ENCODE results near the gene TRPM2.

TRPM2 gene

DNA sequence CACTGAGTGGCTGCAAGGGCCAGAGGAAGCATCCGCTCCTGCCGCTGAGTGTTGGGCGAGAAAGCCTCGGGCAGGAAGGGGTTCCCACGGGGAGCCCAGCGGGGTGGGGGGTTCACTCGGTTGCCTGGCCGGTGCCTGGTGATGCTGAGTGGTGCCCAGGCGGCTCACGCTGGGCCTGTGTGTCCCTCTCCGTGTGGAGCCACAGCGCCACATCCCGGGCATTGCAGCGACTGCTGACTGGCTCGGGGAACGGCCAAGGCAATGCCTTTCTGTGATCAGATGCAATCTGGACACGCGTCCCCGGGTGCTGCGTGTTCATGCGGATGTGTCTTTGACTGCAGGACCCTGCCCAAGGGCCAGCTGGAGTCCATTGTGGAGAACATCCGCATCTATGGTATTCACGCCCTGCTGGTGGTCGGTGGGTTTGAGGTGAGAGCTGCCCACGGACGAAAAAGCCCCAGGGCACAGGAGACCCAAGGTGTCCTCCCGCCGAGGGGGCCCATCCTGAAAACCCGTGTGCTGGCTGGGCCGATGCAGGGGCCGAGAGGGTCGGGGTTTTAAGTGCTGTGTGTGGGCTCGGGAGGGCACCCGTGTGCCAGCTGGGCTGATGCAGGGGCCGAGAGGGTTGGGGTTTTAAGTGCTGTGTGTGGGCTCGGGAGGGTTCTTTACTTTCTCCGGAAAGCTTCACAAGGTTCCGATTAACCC is 30.6 kb upstream of the TRPM2 start:
- no peak for DNase-seq (ENCODE audit: low read depth in 2 of 2)

DNA sequence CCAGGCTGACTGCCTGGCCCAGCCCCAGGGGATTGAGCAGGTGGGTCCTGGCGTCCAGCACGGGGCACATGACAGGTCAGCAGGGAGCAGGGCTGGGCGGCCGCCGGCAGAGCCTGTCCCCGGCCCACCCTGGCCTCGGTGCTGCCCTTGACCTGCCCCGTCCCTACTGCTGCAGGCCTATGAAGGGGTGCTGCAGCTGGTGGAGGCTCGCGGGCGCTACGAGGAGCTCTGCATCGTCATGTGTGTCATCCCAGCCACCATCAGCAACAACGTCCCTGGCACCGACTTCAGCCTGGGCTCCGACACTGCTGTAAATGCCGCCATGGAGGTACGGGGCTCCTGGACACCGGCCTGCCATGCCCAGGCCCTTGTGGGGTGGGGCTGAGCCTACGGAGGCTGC is 29.8 kb upstream of the TRPM2 start:
- DNase-seq (ENCODE audit: low read depth in 2 of 2) = no peak

DNA sequence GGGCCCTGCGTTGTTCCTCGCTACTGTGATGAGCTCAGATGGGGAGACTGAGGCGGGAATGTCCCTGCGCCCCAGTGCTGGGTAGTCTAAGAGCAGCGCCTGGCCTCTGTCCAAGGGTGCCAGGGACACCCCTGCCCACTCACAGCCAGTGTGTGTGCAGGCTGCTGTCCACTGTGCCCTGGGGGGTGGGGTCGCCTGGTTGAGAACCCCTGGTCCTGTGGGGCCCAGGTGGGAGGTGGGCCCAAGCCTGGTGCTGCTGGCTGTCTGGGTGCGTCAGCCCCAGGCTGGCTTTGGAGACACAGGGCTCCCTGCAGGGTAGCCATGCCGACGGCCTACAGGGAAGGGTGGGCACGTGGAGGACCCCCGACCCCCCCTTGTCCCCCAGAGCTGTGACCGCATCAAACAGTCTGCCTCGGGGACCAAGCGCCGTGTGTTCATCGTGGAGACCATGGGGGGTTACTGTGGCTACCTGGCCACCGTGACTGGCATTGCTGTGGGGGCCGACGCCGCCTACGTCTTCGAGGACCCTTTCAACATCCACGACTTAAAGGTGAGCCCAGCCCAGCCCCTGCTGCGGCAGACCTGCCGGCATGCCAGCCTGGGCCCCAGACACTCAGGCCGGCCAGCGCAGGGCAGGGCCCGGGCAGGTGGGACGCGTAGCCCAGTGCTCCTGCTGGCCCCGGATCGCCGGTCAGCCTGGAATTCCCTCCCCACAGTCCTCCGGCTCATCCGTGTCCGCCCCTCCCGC is 29.1 kb upstream of the TRPM2 start:
- DNase-seq (ENCODE audit: low read depth in 2 of 2) = no peak

DNA sequence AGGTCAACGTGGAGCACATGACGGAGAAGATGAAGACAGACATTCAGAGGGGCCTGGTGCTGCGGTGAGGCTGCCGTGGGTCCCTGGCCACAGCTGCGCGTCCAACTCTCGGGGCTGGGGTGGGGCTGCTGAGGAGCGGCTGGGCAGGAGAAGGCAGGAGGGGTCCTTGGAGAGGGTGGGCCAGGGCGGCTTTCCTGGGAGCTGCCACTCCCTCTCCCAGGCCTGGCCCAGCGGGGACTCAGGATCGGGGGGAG is 28.6 kb upstream of the TRPM2 start:
- DNase-seq (ENCODE audit: low read depth in 2 of 2) = no peak

DNA sequence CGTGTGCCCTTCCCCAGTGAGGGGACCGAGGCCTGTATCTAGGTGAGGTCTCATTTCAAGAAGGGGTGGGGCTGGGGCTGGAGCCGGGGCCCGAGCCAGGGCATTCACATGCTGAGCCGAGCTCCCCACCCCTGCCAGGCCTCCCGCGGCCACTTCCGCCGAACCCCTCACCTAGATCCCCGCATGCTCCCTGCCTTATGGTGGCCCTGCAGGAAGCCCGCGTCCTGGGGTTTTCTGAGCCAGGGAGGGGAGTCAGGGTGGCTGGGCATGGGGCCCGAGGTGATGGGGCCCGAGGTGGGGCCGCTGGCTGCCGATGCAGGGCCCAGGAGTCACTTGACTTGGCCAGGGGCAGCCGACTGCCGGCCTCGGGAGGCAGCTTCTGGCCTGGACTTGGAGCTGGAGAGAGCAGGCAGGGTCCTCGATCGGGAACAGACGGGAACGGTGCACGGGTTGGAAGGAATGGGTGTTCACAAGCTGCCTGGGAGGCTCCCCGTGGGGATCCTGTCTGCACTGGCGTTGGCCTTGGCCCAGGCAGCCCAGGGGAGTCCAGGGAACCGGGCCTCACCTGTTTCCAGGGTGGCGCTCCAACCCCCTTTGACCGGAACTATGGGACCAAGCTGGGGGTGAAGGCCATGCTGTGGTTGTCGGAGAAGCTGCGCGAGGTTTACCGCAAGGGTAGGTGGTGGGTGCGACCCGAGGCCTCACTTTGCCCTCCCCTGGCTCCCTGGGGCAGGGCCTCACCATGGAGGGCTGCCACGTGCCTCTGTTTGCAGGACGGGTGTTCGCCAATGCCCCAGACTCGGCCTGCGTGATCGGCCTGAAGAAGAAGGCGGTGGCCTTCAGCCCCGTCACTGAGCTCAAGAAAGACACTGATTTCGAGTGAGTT is 27.8 kb upstream of the TRPM2 start:
- DNase-seq (ENCODE audit: low read depth in 2 of 2) = no peak

DNA sequence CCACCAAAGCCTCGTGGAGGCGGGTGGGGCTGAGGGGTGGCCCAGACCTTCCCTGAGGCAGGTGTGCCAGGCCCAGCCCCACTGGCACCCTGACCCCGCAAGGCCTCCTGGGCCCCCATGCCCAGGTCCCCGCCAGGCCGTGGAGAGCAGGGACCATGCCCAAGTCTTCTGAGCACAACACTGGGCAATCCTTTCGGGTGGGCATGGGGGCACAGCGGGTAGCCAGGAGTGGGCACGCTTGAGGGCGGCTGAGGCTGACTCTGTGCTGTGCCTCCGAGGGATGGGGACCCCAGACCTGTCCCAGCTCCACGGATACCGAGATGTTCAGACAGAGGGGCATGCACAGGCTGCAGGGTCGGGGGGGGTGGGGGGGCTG is 27.2 kb upstream of the TRPM2 start:
- no peak for DNase-seq (ENCODE audit: low read depth in 2 of 2)

DNA sequence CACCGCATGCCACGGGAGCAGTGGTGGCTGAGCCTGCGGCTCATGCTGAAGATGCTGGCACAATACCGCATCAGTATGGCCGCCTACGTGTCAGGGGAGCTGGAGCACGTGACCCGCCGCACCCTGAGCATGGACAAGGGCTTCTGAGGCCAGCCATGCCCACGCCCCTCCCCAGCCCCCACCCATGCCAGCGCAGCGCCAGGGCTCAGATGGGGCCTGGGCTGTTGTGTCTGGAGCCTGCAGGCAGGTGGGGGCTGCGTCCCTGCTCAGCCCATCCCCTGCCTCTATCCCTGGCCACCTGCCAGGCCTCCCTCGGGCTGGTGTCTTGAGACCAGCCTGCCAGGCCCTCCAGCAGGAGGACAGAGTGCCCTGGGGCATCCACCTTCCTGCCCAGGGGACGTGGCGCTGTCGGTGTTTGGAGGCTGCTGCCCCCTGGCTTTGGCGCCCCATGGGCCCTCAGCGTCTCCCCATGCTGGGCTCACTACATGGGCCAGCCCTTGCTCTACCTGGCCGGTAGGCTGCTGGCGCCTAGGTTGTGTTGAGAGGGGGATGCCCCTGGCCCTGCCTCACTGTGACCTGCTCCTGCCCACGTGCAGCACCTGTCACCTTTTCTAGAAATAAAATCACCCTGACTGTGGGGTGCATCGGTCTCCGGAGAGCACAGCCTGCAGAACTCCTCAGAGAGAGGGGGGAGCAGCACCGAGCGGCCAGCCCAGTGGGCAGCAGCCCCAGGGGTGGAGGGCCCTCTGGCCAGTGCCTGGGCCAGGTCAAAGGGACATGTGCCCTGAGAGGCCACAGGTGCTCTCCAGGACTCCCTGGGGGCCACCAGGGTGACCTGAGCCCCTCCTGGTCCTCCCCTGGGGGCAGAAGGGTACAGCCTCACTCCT is 26.5 kb upstream of the TRPM2 start:
- no peak for DNase-seq (ENCODE audit: low read depth in 2 of 2)

DNA sequence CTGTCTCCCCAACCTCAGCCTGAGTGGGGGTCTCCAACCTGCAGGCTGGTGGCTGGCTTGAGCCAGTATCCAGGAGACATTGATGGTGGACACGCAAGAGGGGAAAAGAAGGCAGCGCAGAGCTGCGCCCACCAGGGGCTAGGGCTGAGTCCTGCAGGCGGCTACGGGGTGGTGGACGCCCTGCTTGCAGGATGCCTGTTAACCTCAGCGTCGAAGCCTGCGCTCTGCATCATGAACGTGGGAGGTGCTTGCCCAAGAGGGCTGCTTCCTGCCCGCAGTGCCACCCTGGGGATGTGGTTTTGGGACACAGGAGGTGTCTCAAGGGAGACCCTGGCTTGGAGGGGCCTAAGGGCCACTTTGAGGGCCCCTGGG is 25.8 kb upstream of the TRPM2 start:
- no peak for DNase-seq (ENCODE audit: low read depth in 2 of 2)

DNA sequence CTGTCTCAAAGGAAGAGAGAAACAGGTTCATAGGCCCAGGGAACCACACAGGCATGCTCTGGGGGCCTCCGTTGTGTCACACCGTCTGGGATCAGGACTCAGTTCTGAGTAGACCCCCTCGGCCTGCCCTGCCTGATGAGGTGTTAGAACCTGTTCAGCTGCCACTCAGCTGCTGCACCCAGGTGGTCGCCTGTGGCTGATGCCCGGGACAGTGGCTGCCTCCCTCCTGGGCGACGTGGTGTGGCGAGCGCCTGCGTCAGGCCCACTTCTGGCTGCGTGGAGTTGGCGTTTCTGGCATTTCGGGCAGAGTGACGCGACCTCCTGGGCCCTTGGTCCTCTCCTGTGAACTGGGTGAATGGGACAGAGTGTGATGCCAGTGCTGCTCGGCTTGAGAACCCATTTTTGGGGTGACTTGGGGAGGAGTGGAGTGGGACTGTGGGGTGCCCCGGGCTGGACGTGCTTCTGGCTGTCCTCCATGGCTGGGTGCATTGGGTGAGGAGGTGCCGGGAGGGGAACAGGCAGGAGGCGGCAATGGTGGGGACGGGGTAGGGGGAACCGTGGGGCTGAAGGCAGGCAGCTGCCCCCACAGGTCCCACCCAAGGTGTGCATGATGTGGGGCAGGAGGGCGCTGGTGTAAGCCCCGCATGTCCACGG is 25.1 kb upstream of the TRPM2 start:
- DNase-seq (ENCODE audit: low read depth in 2 of 2) = no peak

DNA sequence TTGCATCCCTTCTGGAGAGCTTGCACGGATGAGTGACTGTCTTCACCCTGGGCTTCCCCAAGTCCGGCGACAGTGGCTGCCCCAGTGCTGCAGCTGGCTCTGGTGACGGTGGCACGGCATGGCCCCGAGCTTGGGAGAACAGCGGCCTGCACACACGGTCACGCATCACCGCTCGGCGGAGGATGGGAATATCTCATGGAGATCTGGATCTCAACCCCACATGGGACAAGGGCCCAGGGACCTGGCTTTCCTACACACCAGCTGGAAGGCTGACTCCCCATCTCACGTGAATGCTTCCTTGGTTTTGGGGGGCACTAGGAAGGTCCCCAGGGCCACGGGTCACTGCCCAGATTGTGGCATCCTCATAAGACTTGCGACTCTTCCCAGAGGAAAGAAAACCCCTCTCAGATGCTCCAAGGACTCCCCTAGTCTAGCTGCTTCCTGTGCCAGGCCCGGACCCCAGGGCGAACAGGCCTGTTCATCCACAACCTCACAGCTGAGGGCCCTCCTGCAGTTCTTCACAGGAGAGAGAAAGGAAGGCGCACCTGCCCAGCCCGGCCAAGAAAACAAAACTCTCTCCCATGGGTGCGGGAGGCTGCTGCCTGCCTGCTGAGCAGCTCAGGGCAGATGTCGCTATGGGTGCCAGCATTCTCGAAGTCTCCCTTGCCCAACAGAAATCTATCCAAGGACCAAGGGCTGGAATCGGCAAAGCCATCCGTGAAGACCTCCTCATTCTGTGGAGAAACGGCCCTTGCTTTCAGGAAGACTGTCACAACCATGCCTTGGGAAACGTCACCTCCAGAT is 24.1 kb upstream of the TRPM2 start:
- no peak for DNase-seq (ENCODE audit: low read depth in 2 of 2)

DNA sequence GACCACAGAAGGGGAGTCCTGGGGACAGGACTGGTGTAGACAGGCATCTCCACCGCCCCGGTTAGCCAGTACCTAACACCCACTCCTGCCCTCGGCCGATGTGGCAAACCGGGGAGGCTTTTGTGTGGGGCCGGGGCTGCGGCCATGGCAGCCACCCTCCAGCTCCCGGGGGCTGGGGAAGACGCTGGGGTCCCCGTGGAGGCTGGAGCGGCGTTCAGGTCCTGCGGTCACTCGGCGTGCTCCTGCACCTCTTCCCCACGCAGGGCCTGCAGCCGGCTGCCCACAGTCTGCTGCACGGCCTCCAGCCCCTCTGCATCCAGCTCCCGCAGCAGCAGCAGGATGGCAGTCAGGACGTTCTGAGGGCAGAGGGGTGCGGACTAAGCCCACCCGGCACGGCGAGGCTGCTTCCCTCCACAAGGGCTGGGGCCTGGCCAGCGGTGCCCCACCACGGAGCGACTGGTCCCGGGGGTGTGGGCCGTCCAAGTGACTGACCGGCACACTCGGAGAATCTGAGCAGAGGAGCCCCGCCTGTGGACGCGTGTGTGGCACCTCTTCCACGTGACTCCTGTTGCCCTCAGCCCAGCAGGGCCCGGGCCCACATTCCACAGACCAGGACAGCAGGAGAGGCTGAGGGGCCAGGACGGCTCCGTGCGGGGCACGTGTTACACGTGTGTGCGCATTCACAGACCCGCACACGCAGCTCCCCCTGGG is 23.3 kb upstream of the TRPM2 start:
- DNase-seq (ENCODE audit: low read depth in 2 of 2) = no peak

DNA sequence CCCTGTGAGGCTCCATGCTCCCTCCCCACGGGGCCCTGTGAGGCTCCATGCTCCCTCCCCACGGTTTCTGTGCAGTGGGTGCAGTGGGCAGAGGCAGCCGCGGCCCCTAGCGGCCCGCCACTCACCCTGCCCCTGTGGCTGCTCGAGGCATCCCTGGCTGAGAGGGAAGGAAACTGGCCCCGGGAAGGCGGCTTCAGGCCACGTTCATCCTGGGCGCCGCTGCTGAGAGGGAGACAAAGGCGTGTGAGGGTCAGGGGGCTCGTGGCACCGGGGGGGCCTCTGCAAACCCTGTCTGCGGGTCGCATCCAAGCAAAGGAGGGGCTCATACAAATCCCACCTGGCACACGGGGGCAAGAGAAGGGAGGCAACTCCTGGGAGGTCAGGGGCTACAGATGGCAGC is 22.7 kb upstream of the TRPM2 start:
- no peak for DNase-seq (ENCODE audit: low read depth in 2 of 2)

DNA sequence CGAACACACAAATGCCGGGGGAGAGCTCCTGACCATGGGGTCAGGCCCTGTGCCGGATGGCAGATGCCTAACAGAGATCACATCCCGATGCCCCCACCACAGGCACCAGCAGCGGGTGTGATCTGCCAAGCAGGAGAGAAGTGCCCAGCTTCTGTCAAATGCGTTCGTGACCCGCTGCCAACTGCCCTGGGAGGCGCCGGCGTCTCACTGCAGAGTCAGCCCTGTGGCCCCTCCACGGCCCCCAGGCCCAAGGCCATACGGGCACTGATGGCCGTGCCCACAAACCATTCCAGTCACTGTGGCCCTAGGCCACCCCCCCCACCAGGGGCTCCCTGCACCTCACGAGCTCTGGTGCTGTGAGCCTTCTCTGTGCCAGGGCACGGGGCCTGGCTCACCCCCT is 22.2 kb upstream of the TRPM2 start:
- DNase-seq (ENCODE audit: low read depth in 2 of 2) = no peak

DNA sequence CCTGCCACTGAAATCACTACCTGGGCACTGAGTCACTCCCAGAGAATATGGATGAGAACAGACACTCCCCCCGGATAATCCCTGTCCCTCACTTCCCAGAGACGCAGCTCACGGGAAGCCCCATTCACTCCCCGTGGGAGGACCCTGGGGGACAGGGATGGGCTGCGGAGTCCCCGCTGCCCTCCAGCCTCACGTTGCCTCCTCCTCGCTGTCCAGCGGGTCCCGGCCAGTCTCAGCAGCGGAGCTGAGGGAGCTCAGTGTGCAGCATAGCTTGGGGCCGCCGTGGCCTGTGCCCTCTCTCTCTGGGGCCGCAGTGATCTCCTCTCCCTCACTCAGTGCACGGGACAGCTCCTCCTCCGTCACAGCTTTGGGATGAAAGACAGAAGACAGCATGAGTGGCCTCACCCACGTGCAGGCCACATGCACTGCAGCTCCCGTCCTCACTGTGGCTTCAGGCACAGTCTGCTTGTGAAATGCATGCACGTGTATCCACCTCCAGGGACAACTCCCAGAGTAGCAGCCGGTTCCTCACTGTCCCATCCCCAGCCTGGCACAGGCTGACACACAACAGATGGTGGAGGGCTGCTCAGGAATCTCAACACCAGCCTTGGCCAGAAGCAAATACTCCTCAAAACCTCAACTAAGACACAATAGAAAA is 21.6 kb upstream of the TRPM2 start:
- no peak for DNase-seq (ENCODE audit: low read depth in 2 of 2)

DNA sequence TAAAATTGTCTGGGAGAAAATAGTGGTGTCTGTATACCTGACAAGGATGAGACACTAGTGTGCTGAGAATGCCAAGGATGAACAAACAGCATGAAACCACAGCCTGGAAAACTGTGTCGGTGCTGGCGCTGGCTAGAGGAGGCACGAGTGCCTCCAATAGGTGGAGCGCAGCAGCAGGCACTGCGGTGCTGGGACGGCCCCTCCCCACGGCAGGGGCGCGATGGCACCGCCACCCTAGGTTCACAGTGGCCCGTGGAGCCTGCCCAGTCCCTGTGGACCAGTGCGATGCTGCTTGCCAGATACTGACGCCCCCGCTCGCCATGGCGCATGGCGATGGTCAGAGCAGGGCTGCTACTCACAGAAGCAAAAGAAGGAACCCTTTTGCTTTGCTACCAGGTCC is 21.0 kb upstream of the TRPM2 start:
- no peak for DNase-seq (ENCODE audit: low read depth in 2 of 2)

DNA sequence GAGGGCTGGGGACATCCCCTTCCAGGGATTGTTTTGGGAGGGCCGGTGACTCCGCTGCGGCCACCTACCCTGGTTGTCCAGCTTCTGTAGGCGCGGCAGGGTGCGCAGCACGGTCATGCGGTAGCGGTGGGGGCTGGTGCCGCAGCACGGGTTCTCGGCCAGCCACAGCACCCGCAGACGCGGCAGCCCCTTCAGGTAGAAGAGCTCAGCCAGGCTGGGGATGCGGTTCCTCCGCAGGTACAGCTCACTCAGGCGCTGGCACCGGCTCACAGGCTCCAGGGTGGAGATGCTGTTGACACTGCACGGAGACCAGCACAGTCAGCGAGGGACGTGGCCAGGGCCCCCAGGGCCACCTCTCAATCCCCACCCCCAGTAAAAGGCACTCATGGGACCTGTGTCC is 20.5 kb upstream of the TRPM2 start:
- DNase-seq (ENCODE audit: low read depth in 2 of 2) = no peak

DNA sequence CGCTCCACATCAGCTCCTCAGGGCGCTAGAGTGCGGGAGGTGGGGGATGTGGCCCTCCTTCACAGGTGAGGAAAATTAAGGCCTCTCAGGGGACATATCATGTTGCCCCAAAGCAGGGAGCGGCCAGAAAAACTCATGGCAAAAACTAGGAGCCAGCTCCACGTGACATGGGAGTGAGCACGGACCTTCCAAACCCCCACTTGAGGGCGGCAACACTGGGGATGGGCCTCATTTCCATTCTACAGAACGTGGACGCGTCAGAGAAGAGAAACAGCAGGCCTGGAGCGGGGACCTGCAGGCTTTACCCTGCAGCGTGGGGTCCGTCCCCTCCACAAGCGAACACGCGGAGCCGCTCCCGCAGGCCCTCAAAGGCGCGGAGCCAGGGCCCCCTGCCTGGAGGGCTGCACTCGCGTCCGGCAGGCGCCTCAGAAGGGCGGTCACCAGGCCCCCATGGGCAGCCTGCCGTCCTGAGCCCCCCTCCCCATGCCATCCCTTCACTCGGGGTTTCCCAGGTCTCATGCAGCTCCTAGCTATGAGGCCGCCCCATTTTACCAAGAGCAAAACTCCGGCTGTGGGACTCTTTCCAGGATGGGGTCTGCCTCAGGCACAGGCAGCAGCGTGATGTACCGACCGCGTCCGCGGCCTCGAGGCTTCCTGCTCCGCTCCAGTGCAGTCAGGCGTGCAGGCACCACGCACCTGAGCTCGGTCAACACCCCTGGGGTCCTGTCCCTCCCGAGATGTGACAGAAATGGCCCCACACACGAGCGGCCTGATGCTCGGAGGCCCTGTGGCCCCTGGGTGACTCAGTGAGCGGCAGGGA is 19.7 kb upstream of the TRPM2 start:
- DNase-seq (ENCODE audit: low read depth in 2 of 2) = no peak

DNA sequence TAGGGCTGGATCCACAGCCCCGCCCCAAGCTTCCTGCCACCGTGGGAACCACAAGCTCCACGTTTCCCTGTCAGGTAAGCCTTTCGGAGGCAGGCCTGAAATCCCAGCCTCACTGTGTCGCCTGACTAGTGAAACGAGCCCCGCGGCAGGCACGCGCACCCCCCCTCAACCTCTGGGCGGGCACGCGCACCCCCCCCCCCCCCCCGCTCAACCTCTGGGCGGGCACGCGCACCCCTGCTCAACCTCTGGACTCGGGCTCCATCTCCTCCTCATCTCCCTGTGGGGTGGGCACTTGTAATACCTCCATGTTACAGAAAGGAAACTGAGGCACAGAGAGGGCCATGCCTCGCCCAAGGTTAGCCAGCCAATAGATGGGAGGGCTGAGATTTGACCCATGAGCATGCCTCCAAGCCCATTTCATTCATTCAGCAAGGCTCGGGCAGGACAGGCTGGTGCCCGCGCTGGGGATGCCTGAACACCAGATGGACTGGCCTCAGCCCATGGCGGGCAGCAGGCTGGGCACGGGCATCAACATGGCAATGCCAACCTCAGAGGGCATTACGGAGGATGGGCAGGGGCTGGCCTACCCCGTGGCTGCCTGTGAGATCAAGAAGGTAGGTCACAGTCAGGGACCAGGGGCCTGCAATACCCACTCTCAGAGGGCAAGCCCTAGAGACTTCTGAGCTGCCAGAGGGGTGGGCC is 18.9 kb upstream of the TRPM2 start:
- DNase-seq (ENCODE audit: low read depth in 2 of 2) = no peak
